GM19328 (cell line): ENCODE results near the gene SPEM1.
"Not testable (repeated sequence)": the region's sequence is repeated elsewhere in the genome, so short reads cannot be mapped to it uniquely, and the experiment has no call there.

Source experiments
- ATAC-seq: cut with Tn5 transposase; IDR thresholded peaks from one replicate; pipeline ENCODE4 v1.9.1; 2021; ENCODE audit warnings: mild to moderate bottlenecking, moderate library complexity; ENCODE audit not compliant: unreplicated experiment

The SPEM1 gene

DNA sequence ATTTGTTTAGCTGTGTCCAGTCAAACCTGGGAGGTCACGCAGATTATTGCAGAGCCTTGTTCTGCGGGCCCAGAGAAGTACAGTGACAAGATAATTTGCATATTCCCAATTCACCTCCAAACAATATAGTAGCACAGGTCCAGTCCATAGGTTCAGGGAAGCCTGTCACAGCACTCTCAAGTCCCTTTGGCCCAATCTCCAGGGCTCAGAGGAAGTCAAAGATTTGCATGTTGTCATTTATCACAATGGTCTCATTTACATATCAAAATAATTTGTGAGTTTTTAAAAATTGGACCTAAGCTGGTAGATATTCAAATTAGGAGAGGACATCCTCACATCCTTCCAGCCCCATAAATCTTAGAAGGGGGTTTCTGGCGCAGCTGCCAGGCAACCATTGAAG is 47.4 kb downstream of the SPEM1 start:
- no peak for ATAC-seq

- ATAC-seq, result no peak
Observed at GRCh38 chr17:7468290-7468689, 48.2 kb downstream of the SPEM1 start.

GRCh38 chr17:7468804-7469389 is 48.8 kb downstream of the SPEM1 start:
- ATAC-seq, result no peak

DNA sequence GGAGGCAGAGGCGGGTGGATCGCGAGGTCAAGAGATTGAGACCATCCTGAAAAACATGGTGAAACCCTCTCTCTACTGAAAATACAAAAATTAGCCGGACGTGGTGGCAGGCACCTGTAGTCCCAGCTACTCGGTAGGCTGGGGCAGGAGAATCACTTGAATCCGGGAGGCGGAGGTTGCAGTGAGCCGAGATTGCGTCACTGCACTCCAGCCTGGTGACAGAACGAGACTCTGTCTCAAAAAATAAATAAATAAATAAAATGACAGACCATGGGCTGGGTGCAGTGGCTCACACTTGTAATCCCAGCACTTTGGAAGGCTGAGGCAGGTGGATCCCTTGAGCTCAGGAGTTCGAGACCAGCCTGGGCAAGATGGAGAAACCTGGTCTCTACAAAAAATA is 49.7 kb downstream of the SPEM1 start:
- ATAC-seq, result not testable (repeated sequence)

- not testable (repeated sequence) for ATAC-seq
Observed at GRCh38 chr17:7470457-7470973, 50.4 kb downstream of the SPEM1 start.
